Activated CD8-positive, alpha-beta T cell treated with anti-CD3 and anti-CD28 coated beads for 36 hours (primary cell): ENCODE data around the gene PRPF38A. TPM values are rescaled to one million over a fixed set of nuclear protein-coding genes. Genes with fewer than 3 reads are reported as not detected.

Experiments used
- ATAC-seq: fragments of 200-7000 bp; cut with Tn5 transposase; one replicate; pipeline ENCODE4 v1.10.0; 2021; ENCODE audit warnings: mild to moderate bottlenecking, moderate library complexity
- CTCF ChIA-PET: fragments of 350-600 bp; sonication (Branson Sonifier 250); formaldehyde crosslinking; loops from one replicate; lab custom pipeline; 2021; ENCODE audit warnings: antibody characterized with exemption; lab: Charles Lee
- POLR2A ChIA-PET: fragments of 350-600 bp; sonication (Branson Sonifier 250); formaldehyde crosslinking; loops from one replicate; lab custom pipeline; 2021; ENCODE audit warnings: antibody characterized with exemption; lab: Charles Lee
- DNase-seq: peaks from one replicate; pipeline ENCODE4 v3.0.0-alpha.2; 2020
- H3K27ac Mint-ChIP-seq: one replicate; pipeline ENCODE4 v1.8.0; 2021; ENCODE audit warnings: mild to moderate bottlenecking, mixed read lengths
- H3K27me3 Mint-ChIP-seq: one replicate; pipeline ENCODE4 v1.8.0; 2021; ENCODE audit warnings: mixed read lengths
- H3K36me3 Mint-ChIP-seq: one replicate; pipeline ENCODE4 v1.8.0; 2021; ENCODE audit warnings: low read depth, mixed read lengths
- H3K4me1 Mint-ChIP-seq: one replicate; pipeline ENCODE4 v1.8.0; 2021; ENCODE audit warnings: low read depth, mixed read lengths
- H3K4me3 Mint-ChIP-seq: one replicate; pipeline ENCODE4 v1.8.0; 2021; ENCODE audit warnings: mild to moderate bottlenecking, moderate library complexity, mixed read lengths
- H3K9me3 Mint-ChIP-seq: one replicate; pipeline ENCODE4 v1.8.0; 2021; ENCODE audit warnings: mixed read lengths
- CTCF ChIP-seq: fragments of 200-600 bp; IDR thresholded peaks from one replicate; pipeline ENCODE4 v1.8.0; 2022; ENCODE audit warnings: antibody characterized with exemption, mild to moderate bottlenecking
- intact Hi-C: fragments of 100-400 bp; cut with micrococcal nuclease; formaldehyde crosslinking; loops from one replicate; pipeline ENCODE4 v1.10.0; 2022
- total RNA-seq, 2 experiments: library from RNA; stranded (reverse); gene quantifications; one replicate each; pipeline ENCODE4 v1.2.3, GENCODE V29; 2021

The PRPF38A gene
- total RNA-seq, 2 experiments from 2014 or later, result 81.3 to 85.8 TPM

DNA sequence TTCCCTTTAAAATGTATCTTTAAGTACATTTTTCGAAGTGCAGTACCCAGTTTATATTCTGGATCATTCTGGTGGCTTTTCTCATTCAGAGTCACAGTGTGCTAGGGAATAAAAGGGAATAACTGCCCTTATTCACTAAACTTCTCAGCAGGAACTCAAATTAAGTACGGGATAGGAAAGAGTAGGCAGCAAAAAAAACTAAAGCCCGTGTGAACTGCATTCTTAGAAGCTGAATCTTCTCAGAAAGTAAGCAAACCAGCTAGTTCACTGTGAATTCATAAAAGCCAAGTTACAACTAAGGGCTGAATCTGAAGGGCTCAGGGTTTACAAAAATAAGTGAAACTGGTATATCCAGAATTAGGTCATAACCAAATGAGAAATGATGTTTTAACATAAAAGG is 22.0 kb downstream of the PRPF38A start:
- Mint-ChIP-seq H3K9me3 (no peaks in the 10 kb centered on the region), H3K36me3 (peaks cover 43% of the 10 kb centered on the region), H3K4me1 (peaks cover 37% of the 10 kb centered on the region), H3K27ac (peak overlapping the region; percentile 70), H3K4me3 (no peak overlapping the region), H3K27me3 (no peaks in the 10 kb centered on the region)
- DNase-seq, result no peak
- intact Hi-C loops, result loop anchor here (10.0 kb wide), 2 partner anchors 128 to 258 kb away; partner anchors contain the start of gene TUT4
- ChIA-PET POLR2A (no interaction called here), CTCF (interaction anchor here (1.4 to 1.5 kb wide), 2 partner anchors 125 to 261 kb away, joined by 3 to 4 read pairs; no protein-coding TSS in a partner anchor)
- no peak for ATAC-seq
- TF ChIP-seq CTCF, result no peak

DNA sequence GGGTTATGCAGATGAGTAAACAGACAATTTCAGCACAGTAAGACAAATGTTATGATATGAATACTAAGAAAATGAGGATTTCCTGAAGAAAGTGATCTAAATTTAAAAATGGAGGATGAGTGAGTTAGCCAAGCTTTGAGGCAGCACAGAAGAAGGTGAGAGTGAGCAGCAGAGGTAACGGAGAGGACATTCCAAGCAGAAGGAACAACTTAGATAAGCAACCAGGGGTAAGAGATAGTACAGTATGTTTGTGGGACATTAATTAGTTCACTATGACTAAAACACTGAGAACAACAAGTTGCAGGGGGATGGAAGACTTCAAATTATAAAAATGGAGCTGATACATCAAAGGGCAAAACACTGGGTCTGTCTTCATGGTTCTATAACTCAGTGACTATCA is 22.8 kb downstream of the PRPF38A start:
- H3K36me3 Mint-ChIP-seq, result peaks cover 39% of the 10 kb centered on the region
- POLR2A ChIA-PET, result no interaction called here
- H3K27ac Mint-ChIP-seq, result peak overlapping the region; percentile 13
- ATAC-seq (no peak), DNase-seq (no peak)
- peaks cover 35% of the 10 kb centered on the region for H3K4me1 Mint-ChIP-seq
- no peaks in the 10 kb centered on the region for H3K27me3 Mint-ChIP-seq
- no peak overlapping the region for H3K4me3 Mint-ChIP-seq
- intact Hi-C loops, result loop anchor here (10.0 kb wide), 2 partner anchors 128 to 258 kb away; partner anchors contain the start of gene TUT4
- CTCF ChIA-PET, result interaction anchor here (1.5 kb wide), 1 partner anchor 124 kb away, joined by 3 read pairs; no protein-coding TSS in a partner anchor
- no peak for TF ChIP-seq CTCF
- no peaks in the 10 kb centered on the region for H3K9me3 Mint-ChIP-seq

- no peaks in the 10 kb centered on the region for H3K4me1 Mint-ChIP-seq
- H3K27ac Mint-ChIP-seq, result no peak overlapping the region
- H3K36me3 Mint-ChIP-seq, result peaks cover 20% of the 10 kb centered on the region
- CTCF ChIA-PET, result no interaction called here
- no peak for DNase-seq
- no peaks in the 10 kb centered on the region for H3K27me3 Mint-ChIP-seq
- POLR2A ChIA-PET, result interaction anchor here (0.7 kb wide), 1 partner anchor 205 kb away, joined by 3 read pairs; no protein-coding TSS in a partner anchor
- ATAC-seq, result no peak
- intact Hi-C loops, result no loop called here
- no peak for TF ChIP-seq CTCF
- no peaks in the 10 kb centered on the region for H3K9me3 Mint-ChIP-seq
- H3K4me3 Mint-ChIP-seq, result no peak overlapping the region
Observed at GRCh38 chr1:52432807-52433206, 28.4 kb downstream of the PRPF38A start.

- ChIA-PET POLR2A (interaction anchor here (0.8 to 1.7 kb wide), 4 partner anchors 11 to 197 kb away, joined by 3 to 6 read pairs (median 4); no protein-coding TSS in a partner anchor), CTCF (no interaction called here)
- Mint-ChIP-seq H3K27ac (no peak overlapping the region), H3K4me3 (no peak overlapping the region), H3K36me3 (peaks cover 17% of the 10 kb centered on the region), H3K4me1 (no peaks in the 10 kb centered on the region), H3K9me3 (no peaks in the 10 kb centered on the region), H3K27me3 (no peaks in the 10 kb centered on the region)
- intact Hi-C loops, result no loop called here
- TF ChIP-seq CTCF, result no peak
- no peak for DNase-seq
- ATAC-seq, result no peak
Observed at GRCh38 chr1:52435211-52435610, 30.8 kb downstream of the PRPF38A start.

DNA sequence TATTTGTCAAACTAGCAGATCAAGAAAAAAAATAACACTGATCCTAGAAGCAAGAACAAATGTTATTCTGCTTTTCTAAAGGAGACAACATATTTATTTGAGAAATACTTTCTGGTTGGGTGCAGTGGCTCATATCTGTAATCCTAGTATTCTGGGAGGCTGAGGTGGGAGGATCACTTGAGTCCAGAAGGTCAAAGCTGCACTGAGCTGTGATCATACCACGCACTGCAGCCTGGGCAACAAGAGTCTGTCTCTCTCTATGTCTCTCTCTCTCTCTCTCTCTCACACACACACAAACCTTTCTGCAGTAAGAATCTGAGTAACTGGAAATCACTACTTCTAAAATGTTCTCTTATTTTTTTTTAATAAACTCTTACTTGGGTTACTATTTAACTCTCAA is 31.2 kb downstream of the PRPF38A start:
- Mint-ChIP-seq H3K4me1 (no peaks in the 10 kb centered on the region), H3K4me3 (no peak overlapping the region), H3K36me3 (peaks cover 17% of the 10 kb centered on the region), H3K27me3 (no peaks in the 10 kb centered on the region), H3K27ac (peak overlapping the region; percentile 9), H3K9me3 (no peaks in the 10 kb centered on the region)
- no peak for TF ChIP-seq CTCF
- ATAC-seq, result no peak
- CTCF ChIA-PET, result no interaction called here
- no peak for DNase-seq
- intact Hi-C loops, result no loop called here
- POLR2A ChIA-PET, result interaction anchor here (1.3 kb wide), 2 partner anchors 12 to 133 kb away, joined by 3 to 6 read pairs; no protein-coding TSS in a partner anchor
